CD4-positive, alpha-beta T cell treated with Interleukin-12 subunit alpha and Interleukin-12 subunit beta, for 1 hour (primary cell): ENCODE data around the gene AATK.
"Not testable (repeated sequence)": the region's sequence is repeated elsewhere in the genome, so short reads cannot be mapped to it uniquely, and the experiment has no call there.

Experiments
- DNase-seq: peaks from one replicate; pipeline ENCODE4 v3.0.0-alpha.2; 2020

The AATK gene

DNA sequence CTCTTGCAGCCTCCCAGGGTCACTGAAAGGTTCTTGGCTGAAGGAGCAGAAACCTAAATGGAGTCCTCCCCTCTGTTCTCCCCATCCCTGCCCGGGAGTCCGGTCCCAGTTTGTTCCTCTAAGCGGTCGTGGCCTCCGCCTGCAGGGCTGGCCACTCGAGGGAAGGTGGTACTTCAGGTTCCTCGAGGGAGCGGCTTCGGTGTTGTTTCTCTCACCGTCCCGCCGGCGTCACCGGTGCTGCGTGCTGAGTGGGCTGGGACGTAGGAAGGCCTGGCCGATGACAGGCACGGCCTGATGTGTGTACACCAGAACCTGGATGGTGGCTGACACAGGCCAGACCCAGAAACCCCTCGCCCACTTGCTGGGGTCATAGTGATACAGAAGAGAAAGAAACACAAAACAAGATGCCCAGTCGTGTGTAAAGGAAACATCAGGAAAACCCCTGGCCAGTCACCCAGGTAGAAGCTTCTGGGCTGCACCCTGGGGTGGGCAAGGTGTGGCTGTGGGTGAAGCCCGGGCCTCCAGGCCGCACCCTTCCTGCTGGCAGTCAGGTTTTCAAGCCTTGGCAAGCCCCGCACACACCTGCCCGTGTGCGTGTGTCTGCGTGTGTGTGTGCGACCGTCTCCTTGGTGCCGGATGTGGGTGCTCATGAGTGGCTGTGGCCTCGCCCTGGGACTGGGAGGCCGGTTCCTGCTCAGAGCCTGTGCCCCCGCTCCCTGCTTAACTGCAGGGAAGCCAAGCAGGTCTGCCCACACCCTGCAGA is 79.1 kb downstream of the AATK start:
- no peak for DNase-seq

GRCh38 chr17:81085420-81085911 is 80.6 kb downstream of the AATK start:
- no peak for DNase-seq

GRCh38 chr17:81084680-81085419 is 81.2 kb downstream of the AATK start:
- DNase-seq, result no peak

DNA sequence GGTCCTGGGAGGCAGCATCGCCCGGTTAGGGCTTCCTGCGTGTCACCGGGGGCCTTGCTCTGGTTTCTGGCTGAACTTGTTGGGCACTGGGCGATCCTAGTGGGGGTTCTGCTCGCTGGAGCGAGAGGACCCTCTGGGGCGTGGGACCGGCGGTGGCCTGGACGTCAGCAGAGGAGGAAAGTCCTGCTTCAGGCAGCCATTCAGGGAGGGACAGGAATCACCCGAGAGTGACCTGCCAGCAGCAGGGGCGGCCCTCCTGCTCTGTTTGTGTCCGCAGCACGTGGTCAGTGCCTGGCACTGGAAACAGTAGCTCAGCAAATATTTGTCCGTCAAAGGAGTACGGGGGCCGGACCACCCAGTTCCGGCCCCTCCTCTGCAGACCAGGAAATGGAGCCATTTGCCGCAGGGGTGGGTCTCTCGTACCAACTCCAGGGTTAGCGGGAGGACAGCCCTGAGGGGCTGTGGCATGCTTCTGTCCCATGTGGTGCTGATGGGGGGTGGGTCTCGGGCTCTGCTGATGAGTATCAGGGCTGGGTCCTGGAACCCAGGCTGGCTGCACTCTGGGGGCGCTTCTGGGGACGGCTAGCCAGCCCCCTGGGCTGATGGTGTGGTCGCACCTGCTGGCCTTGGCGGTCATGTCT is 82.8 kb downstream of the AATK start:
- no peak for DNase-seq

DNA sequence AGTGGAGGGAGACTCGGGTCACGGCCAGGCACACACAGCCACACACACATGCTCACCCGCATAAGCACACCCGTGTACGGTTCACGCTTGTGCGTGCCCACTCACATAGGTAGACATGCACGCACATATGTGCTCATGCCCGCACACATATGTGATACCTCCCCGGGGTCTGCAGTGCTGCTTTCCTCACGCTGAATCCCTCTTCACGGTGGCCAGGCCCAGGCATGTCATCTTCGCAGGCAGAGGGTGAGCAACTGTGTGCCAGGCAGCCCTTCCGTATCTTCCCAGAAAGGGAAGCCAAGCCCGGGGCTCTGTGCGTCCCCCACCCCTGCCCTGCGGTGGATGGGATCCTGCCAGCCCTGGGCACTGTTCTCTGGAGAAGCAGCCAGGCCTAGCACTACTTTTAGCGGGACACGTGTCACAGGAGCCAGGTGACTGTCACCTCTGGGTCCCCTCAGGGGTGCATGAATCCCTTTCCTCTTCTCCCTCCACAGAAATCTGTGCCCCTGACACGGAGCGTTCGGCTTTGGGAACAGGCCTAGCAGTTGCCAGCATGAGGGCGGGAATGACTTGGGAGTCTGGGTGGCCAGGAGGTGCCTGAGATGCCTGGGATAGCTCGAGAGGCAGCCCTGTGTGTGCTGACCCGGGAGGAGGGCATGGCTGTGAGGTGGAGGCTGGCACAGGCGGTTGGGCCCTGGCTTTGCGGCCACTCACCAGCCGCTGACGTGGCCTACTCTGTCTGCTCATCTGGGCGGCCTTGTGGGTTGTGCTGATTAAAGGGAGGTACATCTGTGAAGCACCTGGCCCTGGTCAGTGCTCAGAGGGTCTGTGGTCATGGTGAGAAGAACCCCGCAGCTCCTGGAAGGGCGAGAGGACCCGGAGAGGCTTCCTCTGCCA is 83.6 kb downstream of the AATK start:
- DNase-seq, result no peak

GRCh38 chr17:81081222-81082176 is 84.5 kb downstream of the AATK start:
- no peak for DNase-seq

DNA sequence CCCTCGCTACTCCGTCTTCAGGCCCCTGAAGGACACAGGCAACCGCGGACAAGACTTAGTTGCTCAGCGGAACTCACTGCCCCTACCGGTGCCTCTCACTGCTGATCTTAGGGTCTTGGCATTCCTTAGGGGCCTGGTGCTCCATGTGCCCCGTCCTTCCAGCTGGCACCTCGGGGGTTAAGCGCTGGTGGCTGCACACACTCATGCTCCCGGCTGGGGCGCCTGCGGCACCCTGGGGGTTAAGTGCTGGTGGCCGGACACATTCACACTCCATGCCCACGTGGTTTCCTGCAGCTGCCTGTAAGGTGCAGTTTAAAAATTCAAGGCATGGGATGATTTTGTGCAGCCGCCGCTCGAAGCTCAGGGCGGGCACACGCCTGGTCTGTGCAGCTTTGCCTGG is 86.0 kb downstream of the AATK start:
- no peak for DNase-seq

DNA sequence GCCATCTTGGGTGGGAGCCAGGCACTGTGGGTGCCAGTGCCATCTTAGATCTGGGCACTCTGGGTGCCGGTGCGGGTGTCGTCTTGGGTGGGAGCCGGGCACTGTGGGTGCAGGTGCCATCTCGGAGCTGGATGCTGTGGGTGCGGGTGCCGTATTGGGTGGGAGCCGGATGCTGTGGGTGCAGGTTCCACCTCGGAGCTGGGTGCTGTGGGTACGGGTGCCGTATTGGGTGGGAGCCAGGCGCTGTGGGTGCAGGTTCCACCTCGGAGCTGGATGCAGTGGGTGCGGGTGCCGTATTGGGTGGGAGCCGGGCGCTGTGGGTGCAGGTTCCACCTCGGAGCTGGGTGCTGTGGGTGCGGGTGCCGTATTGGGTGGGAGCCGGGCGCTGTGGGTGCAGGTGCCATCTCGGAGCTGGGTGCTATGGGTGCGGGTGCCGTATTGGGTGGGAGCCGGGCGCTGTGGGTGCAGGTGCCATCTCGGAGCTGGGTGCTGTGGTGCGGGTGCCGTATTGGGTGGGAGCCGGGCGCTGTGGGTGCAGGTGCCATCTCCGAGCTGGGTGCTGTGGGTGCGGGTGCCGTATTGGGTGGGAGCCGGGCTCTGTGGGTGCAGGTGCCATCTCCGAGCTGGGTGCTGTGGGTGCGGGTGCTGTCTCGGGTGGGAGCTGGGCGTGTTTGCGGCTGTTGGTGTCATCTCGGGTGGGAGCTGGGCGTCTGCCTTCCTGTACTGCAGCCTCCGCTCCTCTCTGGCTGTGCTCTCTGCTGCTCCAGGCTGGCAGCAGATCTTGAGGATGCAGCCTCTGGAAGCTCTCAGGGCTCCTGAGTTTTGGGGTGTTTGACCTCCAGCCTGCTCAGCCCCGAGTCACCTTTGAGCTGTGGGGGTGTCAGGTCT is 87.8 kb downstream of the AATK start:
- not testable (repeated sequence) for DNase-seq

- no peak for DNase-seq
Measured at GRCh38 chr17:81076141-81076679, 89.8 kb downstream of the AATK start.

DNA sequence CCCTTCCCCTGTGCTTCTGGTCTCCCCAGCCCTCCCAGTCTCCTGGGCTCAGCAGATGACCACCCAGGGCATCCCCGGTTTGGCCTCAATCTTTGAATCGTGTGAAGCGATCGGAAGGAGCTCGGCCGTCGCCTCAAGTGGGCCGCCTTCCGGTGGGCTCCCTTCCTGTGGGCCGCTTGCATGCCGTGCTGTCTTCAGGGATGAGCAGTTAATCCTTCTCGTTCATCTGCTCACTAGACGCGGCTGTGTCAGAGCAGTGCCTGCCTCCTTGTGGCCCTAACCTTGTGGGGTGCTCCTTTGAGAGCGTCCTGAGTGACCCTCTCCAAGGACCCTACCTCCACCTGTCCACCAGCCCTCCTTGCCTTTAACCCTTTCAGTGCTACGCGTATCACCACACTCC is 90.7 kb downstream of the AATK start:
- DNase-seq, result no peak

GRCh38 chr17:81074875-81075274 is 91.1 kb downstream of the AATK start:
- DNase-seq, result no peak

- no peak for DNase-seq
Measured at GRCh38 chr17:81073967-81074839, 91.8 kb downstream of the AATK start.

- DNase-seq, result no peak
Measured at GRCh38 chr17:81071761-81072741, 94.0 kb downstream of the AATK start.

DNA sequence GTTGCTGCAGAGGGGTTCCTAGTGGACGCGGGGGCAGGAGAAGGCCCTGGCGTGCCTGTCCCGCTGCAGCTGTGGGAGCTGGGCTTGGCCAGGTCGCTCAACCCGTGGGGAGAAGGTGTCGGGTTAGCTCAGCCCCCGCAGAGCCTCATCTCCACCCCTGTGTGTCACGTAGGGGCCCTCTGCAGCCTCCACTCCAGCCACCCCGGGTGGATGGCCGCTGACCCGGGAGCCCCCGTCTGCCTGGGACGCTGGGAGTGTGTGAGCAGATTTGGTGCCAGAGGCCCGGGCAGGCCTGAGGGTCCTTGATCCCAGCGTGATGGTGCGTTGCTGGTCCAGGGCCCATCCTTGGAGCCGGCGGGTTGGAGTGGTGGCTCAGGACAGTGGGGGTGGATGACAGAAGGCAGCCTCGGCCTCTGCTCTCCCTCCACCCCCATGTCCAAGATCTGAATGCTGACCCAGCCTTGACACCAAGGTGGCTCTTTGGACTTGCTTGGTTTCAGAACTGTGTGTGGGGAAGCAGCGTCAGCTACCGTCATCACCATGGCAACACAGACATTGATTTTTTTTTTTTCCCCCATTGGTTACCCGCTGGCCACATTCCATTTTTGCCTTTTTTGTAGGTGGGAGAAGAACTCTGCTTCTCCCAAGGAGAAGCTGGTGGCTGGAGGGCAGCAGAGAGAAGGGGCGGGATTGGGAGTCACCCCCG is 95.3 kb downstream of the AATK start:
- no peak for DNase-seq

GRCh38 chr17:81069135-81069645 is 96.8 kb downstream of the AATK start:
- no peak for DNase-seq

GRCh38 chr17:81068411-81069134 is 97.4 kb downstream of the AATK start:
- no peak for DNase-seq
